HG03103 (cell line): ENCODE data around the gene SHH.
"Not testable (repeated sequence)": the region's sequence is repeated elsewhere in the genome, so short reads cannot be mapped to it uniquely, and the experiment has no call there.

Source experiments
- ATAC-seq: cut with Tn5 transposase; IDR thresholded peaks from one replicate; pipeline ENCODE4 v1.9.1; 2021; ENCODE audit warnings: low read depth; ENCODE audit not compliant: unreplicated experiment

Gene SHH

GRCh38 chr7:155843426-155844018, 31.3 kb upstream of the SHH start:
- no peak for ATAC-seq

- no peak for ATAC-seq
These were observed 30.4 kb upstream of the SHH start for GRCh38 chr7:155842496-155843265.

- no peak for ATAC-seq
These were observed 28.6 kb upstream of the SHH start for GRCh38 chr7:155840909-155841308.

GRCh38 chr7:155840262-155840885, 28.1 kb upstream of the SHH start:
- no peak for ATAC-seq

- no peak for ATAC-seq
These were observed 27.2 kb upstream of the SHH start for GRCh38 chr7:155839461-155839860.

GRCh38 chr7:155838312-155838711, 26.0 kb upstream of the SHH start:
- ATAC-seq: not testable (repeated sequence)

GRCh38 chr7:155837126-155837479, 24.8 kb upstream of the SHH start:
- no peak for ATAC-seq

GRCh38 chr7:155836216-155837125, 24.2 kb upstream of the SHH start:
- ATAC-seq: no peak

GRCh38 chr7:155835446-155836215, 23.4 kb upstream of the SHH start:
- ATAC-seq: no peak

- ATAC-seq: no peak
These were observed 22.3 kb upstream of the SHH start for GRCh38 chr7:155834486-155835048.

GRCh38 chr7:155833651-155834050, 21.4 kb upstream of the SHH start:
- ATAC-seq: no peak

GRCh38 chr7:155832581-155832981, 20.3 kb upstream of the SHH start:
- ATAC-seq: no peak

GRCh38 chr7:155831807-155832524, 19.7 kb upstream of the SHH start:
- no peak for ATAC-seq

- no peak for ATAC-seq
These were observed 18.9 kb upstream of the SHH start for GRCh38 chr7:155830961-155831806.

- ATAC-seq: no peak
These were observed 17.7 kb upstream of the SHH start for GRCh38 chr7:155829796-155830470.

- ATAC-seq: no peak
These were observed 13.1 kb upstream of the SHH start for GRCh38 chr7:155825336-155825735.

GRCh38 chr7:155824227-155824886, 12.1 kb upstream of the SHH start:
- ATAC-seq: no peak
